Fibroblast of pulmonary artery (primary cell): ENCODE results near the gene CLIP1.
A peak's percentile ranks its signal among the peaks of the same experiment; 100 is the strongest.
"Not testable (repeated sequence)": the region's sequence is repeated elsewhere in the genome, so short reads cannot be mapped to it uniquely, and the experiment has no call there.

Source experiments
- DNase-seq: peaks from one replicate; pipeline ENCODE4 v3.0.0-alpha.2; 2010; ENCODE audit warnings: low read depth
- H3K4me3 ChIP-seq: replicated peaks from 2 replicates; pipeline ENCODE4 v1.5.1; 2011; ENCODE audit warnings: low read depth, mild to moderate bottlenecking, control low read depth, low read length, moderate library complexity
- CTCF ChIP-seq: IDR thresholded peaks from 2 replicates; pipeline ENCODE4 v1.5.1; 2011; ENCODE audit warnings: mild to moderate bottlenecking, control low read depth, low read length, inconsistent platforms; ENCODE audit errors: missing control alignments

The CLIP1 gene

GRCh38 chr12:122362755-122363154 lies 59.7 kb downstream of the CLIP1 start:
- no peak overlapping the region for H3K4me3 ChIP-seq
- no peak for DNase-seq
- no peak for TF ChIP-seq CTCF

GRCh38 chr12:122358403-122358802 lies 64.1 kb downstream of the CLIP1 start:
- DNase-seq, H3K4me3 ChIP-seq: not testable (repeated sequence)

GRCh38 chr12:122357536-122357935 lies 64.9 kb downstream of the CLIP1 start:
- not testable (repeated sequence) for DNase-seq, H3K4me3 ChIP-seq

DNA sequence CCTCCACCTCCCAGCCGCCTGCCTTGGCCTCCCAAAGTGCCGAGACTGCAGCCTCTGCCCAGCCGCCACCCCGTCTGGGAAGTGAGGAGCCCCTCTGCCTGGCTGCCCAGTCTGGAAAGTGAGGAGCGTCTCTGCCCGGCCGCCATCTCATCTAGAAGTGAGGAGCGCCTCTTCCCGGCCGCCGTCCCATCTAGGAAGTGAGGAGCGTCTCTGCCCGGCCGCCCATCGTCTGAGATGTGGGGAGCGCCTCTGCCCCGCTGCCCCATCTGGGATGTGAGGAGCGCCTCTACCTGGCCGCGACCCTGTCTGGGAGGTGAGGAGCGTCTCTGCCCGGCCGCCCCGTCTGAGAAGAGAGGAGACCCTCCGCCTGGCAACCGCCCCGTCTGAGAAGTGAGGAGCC lies 65.5 kb downstream of the CLIP1 start:
- DNase-seq, H3K4me3 ChIP-seq: not testable (repeated sequence)

GRCh38 chr12:122356192-122356635 lies 66.3 kb downstream of the CLIP1 start:
- H3K4me3 ChIP-seq = no peak overlapping the region
- peak; percentile 83 for TF ChIP-seq CTCF
- DNase-seq = peak; percentile 83

- H3K4me3 ChIP-seq = no peak overlapping the region
- no peak for TF ChIP-seq CTCF
- no peak for DNase-seq
Observed at GRCh38 chr12:122355706-122356105, 66.8 kb downstream of the CLIP1 start.

DNA sequence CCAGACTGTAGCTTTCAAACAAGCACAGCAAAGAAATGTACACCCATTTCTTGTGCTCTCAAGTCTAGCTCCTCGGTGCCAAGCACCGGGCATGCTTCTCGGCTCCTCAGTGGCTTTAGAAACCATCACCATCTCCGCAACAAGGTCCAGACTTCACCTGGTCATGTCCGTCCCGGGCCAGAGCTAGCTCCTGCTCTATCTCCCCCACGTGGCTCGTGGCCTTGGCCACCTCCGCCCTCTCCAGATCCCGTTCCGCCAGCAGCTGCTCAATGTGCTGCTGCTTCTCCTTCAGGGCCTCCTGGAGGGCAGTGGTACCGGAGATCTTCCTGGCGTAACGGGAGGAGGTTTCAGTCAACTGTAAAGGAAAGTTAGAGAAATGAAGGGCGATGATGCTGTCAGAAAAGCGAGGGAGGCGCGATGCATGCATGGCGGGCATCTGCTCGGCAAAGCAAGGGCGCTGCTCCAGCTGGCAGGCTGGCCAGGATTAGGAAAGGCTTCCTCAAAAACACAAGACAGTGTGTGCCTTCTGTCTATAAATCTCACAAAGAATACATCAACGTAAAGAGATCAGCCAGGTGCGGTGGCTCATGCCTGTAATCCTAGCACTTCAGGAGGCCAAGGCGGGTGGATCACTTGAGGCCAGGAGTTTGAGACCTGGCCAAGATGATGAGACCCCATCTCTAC lies 67.4 kb downstream of the CLIP1 start:
- no peak for TF ChIP-seq CTCF
- H3K4me3 ChIP-seq = no peak overlapping the region
- DNase-seq = no peak

DNA sequence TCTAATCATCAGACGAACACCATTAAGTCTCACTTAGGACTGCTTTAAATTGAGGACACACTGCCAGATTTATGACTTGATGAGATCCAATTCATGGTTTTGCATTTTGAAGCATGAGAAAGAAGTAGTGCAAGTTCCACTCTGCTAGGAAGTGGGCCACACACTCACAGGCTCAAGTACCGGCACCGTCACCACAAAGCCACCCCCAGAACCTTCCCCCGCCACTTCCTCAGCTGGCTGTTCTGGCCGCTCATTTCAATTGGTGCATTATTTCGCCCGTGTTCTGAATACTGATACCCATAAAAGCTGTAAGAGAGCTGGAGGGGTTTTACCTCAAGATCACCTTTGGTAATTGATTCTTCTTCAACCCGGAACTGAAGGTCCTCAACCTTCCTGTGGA lies 70.1 kb downstream of the CLIP1 start:
- TF ChIP-seq CTCF = no peak

More for the DNA sequence above, 70.1 kb downstream of the CLIP1 start:
- H3K4me3 ChIP-seq = no peak overlapping the region
- DNase-seq = no peak
